ENCODE measurements around the gene SNCB. TPM values are rescaled to one million over a fixed set of nuclear protein-coding genes. Genes with fewer than 3 reads are reported as not detected.

SNCB gene
- total and polyA plus RNA-seq, 2 of the 4 experiments (the other 2 are of a cell fraction) = 0.41 TPM; not detected in 1

- Histone ChIP-seq H3K27ac (ENCODE audit: insufficient read depth, low read length) (no peak overlapping the region), H3K79me1 (ENCODE audit: low read depth in 1 of 2, low read length in 2 of 2) (no peaks in the 10 kb centered on the region), H3K14ac (replicated peaks; ENCODE audit: low read depth, low read length) (no peak overlapping the region), H3K9me3 (ENCODE audit: control insufficient read depth, insufficient read depth, low read length) (0 out of 2 replicates have a peak, but pooled peaks cover 2% of the 10 kb centered on the region), H4K8ac (ENCODE audit: low read depth in 2 of 2, low read length in 2 of 2) (no peak overlapping the region), H2AK5ac (ENCODE audit: low read depth, low read length) (no peak overlapping the region), H3K4me1 (ENCODE audit: control insufficient read depth, insufficient read depth, low read length) (no peaks in the 10 kb centered on the region), H3K56ac (ENCODE audit: extremely low read depth, insufficient read depth, low read length) (no peak overlapping the region), H2BK120ac (ENCODE audit: low read depth, low read length) (no peak overlapping the region), H3K4me2 (ENCODE audit: low read depth, low read length) (no peak overlapping the region), H2BK20ac (ENCODE audit: low read depth, low read length) (no peak overlapping the region), H3K4me3 (ENCODE audit: insufficient read depth, low read depth, low read length) (no peak overlapping the region), H4K91ac (ENCODE audit: insufficient read depth, low read depth, low read length) (no peak overlapping the region), H3K36me3 (ENCODE audit: control insufficient read depth, insufficient read depth, low read length) (no peaks in the 10 kb centered on the region), H4K5ac (ENCODE audit: low read depth, low read length) (no peak overlapping the region), H3K9ac (ENCODE audit: low read depth, low read length) (no peak overlapping the region), H3K4ac (ENCODE audit: low read depth, low read length) (no peak overlapping the region), H4K20me1 (ENCODE audit: insufficient read depth, low read length) (peaks cover 3% of the 10 kb centered on the region; the same call in 1 of the 2 replicates), H2BK15ac (ENCODE audit: low read depth, low read length) (no peak overlapping the region), H2AK9ac (replicated peaks; ENCODE audit: low read depth, low read length, poor library complexity) (no peak overlapping the region), H2BK5ac (ENCODE audit: low read depth, low read length, poor library complexity, severe bottlenecking) (no peak overlapping the region), H2AFZ (replicated peaks; ENCODE audit: low read length, poor library complexity) (no peak overlapping the region), H3K23ac (ENCODE audit: low read depth, low read length) (no peak overlapping the region), H3K9me1 (ENCODE audit: insufficient read depth, low read length) (0 out of 2 replicates have a peak, but pooled peaks cover 3% of the 10 kb centered on the region), H3K27me3 (ENCODE audit: control insufficient read depth, insufficient read depth, low read length) (peaks cover 31% of the 10 kb centered on the region), H3K18ac (ENCODE audit: low read depth, low read length) (no peak overlapping the region)
- ChIA-PET POLR2A (ENCODE audit: unreplicated experiment) (no interaction called here), CTCF (no interaction called here)
- intact Hi-C loops (cut with micrococcal nuclease) = loop anchor here (10.0 kb wide), 1 partner anchor 151 kb away; the partner anchor contains the start of gene UNC5A
- DNase-seq (no peak), ATAC-seq (ENCODE audit: low read depth) (no peak)
- in situ Hi-C loops (cut with MboI; ENCODE audit: low sequenced_read_pairs) = no loop called here
- whole genome bisulfite sequencing, 2 experiments (ENCODE audit: extremely low coverage in 2 of 2, insufficient read length in 1 of 2) = no CpG with 5 or more reads among the region's 10 CpGs
- BruUV-seq (replicated peaks) = no TSS peak
- TF ChIP-seq CHD1 (IDR thresholded peaks at IDR 0.05; ENCODE audit: low read depth, low read length) (no peak), RAD21 (IDR thresholded peaks at IDR 0.05; ENCODE audit: low read length) (no peak), POLR2A (IDR thresholded peaks at IDR 0.05; ENCODE audit: low read depth, low read length) (no peak), RCOR1 (IDR thresholded peaks at IDR 0.05; ENCODE audit: insufficient replicate concordance, low read length) (no peak), CEBPB (IDR thresholded peaks at IDR 0.05; ENCODE audit: low read depth, low read length) (no peak), SMC3 (IDR thresholded peaks at IDR 0.05; ENCODE audit: low read depth, low read length) (no peak), MAZ (IDR thresholded peaks at IDR 0.05; ENCODE audit: borderline replicate concordance, low read depth, low read length) (no peak), FOS (IDR thresholded peaks at IDR 0.05; ENCODE audit: low read depth, low read length) (no peak), ELK1 (IDR thresholded peaks at IDR 0.05; ENCODE audit: borderline replicate concordance, low read depth, low read length) (no peak), BHLHE40 (IDR thresholded peaks at IDR 0.05; ENCODE audit: low read depth, low read length) (no peak), USF2 (IDR thresholded peaks at IDR 0.05; ENCODE audit: low read depth, low read length) (no peak), MXI1 (IDR thresholded peaks at IDR 0.05; ENCODE audit: borderline replicate concordance, low read depth, low read length) (no peak), MAFK (IDR thresholded peaks at IDR 0.05; ENCODE audit: low read depth, low read length) (no peak), RFX5 (IDR thresholded peaks at IDR 0.05; ENCODE audit: low read depth, low read length) (no peak)
- TF ChIP-seq, protein P1, sequence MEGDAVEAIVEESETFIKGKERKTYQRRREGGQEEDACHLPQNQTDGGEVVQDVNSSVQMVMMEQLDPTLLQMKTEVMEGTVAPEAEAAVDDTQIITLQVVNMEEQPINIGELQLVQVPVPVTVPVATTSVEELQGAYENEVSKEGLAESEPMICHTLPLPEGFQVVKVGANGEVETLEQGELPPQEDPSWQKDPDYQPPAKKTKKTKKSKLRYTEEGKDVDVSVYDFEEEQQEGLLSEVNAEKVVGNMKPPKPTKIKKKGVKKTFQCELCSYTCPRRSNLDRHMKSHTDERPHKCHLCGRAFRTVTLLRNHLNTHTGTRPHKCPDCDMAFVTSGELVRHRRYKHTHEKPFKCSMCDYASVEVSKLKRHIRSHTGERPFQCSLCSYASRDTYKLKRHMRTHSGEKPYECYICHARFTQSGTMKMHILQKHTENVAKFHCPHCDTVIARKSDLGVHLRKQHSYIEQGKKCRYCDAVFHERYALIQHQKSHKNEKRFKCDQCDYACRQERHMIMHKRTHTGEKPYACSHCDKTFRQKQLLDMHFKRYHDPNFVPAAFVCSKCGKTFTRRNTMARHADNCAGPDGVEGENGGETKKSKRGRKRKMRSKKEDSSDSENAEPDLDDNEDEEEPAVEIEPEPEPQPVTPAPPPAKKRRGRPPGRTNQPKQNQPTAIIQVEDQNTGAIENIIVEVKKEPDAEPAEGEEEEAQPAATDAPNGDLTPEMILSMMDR (conservative IDR thresholded peaks at IDR 0.05; ENCODE audit: low read depth, low read length) = no peak
- dilution Hi-C loops (cut with HindIII; ENCODE audit: low sequenced_read_pairs, unreplicated experiment) = no loop called here
Observed at GRCh38 chr5:176663566-176663965, 33.2 kb upstream of the SNCB start.

All from IMR-90 (cell line).